HuH-7.5 (cell line): ENCODE results near the gene HECTD4.
"Not testable (repeated sequence)": the region's sequence is repeated elsewhere in the genome, so short reads cannot be mapped to it uniquely, and the experiment has no call there.

Experiments
- DNase-seq: peaks from one replicate; pipeline ENCODE4 v3.0.0; 2011; ENCODE audit warnings: low spot score

Gene HECTD4

DNA sequence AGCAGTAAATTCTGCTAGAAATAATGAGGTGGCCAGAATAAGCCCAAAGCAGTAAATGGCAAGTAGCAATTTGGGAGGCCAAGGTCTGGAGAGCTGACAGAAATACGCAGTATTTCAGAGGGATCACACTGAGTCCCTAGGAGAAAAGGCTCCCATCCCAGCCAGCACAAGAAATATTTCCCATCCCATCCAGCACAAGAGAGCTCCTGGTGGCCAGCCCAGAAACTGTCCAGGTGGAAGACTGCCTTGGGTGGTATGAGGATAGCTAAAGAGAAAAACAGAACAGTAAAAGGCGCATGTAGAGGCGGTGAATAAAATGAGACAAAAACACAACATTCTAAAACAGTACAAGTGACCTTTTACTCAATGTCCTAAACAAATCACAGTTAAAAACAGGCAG lies 120.7 kb downstream of the HECTD4 start:
- DNase-seq = peak; percentile 31

DNA sequence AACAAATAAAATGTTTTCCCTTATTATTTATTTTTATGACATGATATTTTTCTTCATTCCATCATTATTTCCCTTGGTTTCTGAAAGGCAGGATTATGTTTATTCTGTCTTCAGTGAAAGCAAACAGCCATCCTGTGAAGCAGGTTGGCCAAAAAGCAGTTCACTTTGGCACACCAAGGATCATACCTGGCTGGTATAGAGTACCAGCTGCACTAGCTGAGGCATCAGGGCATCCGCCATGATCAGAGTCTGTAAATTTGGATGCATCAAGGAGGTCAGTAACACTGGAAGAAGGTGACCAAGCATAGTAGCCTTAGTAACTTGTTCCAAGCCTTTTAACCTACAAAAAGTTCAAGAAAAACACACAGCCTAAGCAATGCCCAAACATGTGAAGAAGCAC lies 123.3 kb downstream of the HECTD4 start:
- no peak for DNase-seq

GRCh38 chr12:112256780-112257179 lies 125.5 kb downstream of the HECTD4 start:
- DNase-seq = no peak

DNA sequence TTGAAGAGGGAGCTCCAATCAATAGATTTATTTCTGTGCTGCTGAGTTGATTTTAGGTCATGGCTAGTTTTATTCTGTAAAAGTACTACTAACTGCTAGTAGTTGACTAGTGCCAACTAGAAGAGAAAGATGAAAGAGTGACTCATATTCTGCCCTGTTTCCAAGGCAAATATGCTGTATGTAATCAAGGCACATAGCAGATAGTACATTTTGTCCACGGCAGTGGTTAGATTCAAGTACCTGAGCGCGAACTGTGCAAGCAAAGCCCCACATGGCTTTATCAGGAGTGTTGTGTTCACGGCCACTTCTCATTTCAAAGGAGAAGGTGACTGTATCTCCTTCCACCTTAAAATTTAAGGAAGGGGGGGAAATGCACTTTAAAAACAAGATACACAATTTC lies 130.0 kb downstream of the HECTD4 start:
- no peak for DNase-seq

DNA sequence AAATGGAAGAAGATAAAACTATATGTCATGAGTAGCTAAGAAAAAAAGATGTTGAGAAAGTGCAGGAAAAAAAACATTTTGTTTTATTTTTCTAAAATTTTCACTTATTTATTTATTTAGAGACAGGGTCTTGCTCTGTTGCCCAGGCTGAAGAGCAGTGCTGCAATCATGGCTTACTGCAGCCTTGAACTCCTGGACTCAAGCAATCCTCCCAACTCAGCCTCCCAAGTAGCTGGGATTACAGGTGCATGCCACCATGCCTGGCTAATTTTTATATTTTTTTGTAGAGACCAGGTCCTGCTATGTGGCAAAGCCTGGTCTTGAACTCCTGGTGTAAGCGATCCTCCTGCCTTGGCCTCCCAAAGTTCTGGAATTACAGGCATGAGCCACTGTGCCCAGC lies 137.3 kb downstream of the HECTD4 start:
- not testable (repeated sequence) for DNase-seq

DNA sequence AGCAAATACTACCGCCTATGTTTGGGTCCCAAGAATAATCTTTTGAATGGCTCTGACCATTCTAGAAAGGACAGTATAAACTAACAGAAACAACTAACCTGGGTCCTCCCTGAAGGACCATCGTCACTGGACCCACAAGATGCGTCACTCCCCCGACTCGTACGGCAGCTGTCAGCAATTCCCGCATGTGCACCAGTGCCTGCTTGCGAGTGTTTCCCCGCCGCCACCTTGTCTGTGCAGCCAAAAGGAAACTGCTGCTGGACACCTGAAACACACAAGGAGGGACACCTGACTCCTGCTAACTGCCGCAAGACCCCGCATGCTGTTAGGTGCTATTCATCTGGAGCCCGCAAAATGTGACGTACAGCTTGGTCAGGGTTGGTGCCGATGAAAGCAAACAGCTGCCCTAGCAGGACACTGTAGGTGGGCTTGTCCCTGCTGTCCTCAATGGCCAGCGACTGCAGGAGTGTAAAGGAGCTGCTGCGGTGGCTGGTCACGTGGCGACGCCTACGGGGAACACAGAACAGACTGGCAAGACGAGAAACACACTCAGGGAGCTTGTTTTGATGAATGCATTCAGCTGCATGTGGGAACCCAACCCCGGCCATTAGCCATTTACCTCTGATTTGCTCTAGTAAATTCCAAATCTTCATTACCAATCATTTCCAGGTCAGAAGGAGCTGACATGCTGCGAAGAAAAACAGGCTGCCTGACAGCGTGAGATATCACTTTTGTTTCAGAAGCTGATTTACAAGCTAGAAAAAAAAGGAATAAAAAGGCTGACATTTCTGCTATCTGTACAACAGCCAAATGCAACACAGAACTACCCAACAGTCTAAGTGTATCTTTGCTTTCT lies 138.7 kb downstream of the HECTD4 start:
- no peak for DNase-seq

- DNase-seq = no peak
These were observed 141.1 kb downstream of the HECTD4 start for GRCh38 chr12:112241176-112241575.

DNA sequence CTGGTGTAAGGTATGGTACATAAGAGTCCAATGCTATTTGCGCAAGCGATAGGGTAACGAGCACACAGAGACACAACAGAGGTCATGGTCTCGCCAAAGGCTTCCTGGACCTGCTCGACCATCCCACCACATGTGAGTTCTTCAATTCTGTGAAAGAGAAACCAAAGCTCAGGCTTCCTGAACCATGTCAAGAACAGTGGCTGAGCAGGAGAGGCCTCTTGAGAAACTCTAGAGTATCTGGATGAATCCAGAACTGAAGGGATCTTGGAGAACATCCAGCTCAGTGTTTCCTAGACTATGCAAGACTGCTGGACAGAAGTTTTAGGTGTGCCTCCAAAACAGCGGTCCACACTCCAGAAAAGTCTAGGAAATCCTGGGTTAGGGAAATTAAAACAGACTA lies 142.3 kb downstream of the HECTD4 start:
- no peak for DNase-seq

GRCh38 chr12:112239020-112239419 lies 143.2 kb downstream of the HECTD4 start:
- DNase-seq = no peak

GRCh38 chr12:112238441-112238840 lies 143.8 kb downstream of the HECTD4 start:
- no peak for DNase-seq

- no peak for DNase-seq
These were observed 145.4 kb downstream of the HECTD4 start for GRCh38 chr12:112236786-112237185.

DNA sequence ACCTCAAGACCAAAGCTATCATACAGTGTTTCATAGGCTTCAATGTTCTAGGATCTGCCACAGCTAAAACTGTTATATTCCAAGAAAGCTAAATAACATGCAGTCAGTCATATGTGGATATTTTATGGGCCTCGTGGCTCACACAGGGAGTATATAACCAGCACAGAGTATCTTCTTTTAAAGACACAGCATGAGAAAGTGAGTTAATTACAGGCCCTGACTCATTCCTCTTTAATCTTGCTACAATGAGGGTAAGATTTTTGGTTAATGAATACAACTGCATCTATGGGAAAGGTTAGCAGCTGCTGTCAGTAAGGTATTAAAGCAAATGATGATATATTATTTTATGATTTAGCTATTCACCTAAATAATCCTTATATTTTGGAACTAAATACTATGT lies 145.8 kb downstream of the HECTD4 start:
- no peak for DNase-seq

DNA sequence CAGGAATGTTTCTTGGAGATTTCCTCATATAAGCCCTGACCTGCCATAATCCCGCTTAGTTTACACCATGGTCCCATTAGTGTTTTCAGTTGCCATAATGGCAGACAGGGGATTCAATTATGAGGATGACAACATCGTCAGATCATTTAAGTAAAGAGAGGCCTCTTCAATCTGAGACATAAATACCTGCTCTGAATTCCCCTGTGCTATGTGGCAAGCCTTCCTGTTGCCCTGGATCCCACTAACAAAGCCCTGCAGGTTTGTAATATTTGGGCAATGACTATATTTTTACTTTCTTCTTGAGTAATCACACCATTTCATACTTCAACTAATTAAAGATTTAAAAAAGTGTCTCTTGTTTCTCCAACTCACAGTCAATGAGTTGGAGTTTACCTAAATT lies 147.9 kb downstream of the HECTD4 start:
- DNase-seq = no peak

DNA sequence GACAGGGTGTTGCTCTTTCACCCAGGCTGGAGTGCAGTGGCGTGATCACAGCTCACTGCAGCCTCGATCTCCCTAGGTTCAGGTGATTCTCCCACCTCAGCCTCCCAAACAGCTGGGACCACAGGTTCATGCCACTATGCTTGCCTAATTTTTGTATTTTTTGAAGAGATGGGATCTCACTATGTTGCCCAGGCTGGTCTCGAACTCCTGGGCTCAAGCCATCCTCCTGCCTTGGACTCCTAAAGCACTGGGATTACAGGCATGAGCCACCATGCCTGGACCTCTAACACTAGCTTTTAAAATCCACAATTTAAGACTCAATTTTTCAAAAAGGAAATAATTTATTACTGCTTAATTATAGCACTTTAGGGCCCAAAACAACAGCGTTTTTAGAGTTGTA lies 149.0 kb downstream of the HECTD4 start:
- no peak for DNase-seq

DNA sequence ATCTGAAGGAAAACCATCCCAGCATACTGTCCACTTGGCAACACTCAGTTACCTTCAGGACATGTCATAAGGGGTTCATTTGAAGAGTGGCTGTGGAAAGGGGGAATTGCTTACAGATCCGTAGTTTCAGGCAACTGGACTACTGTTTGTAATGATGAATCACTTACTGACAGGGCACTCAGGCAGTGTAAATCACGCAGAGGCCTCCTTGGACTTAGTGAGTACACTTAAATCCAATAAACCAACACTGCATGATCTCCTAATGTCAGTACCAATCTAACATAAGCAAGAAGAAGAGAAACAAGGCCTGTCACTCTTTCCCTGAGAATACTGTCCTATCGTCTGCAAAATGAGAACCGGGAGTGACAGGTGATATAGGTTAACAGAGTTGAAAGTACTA lies 152.1 kb downstream of the HECTD4 start:
- DNase-seq = no peak

- no peak for DNase-seq
These were observed 155.5 kb downstream of the HECTD4 start for GRCh38 chr12:112226768-112227167.

DNA sequence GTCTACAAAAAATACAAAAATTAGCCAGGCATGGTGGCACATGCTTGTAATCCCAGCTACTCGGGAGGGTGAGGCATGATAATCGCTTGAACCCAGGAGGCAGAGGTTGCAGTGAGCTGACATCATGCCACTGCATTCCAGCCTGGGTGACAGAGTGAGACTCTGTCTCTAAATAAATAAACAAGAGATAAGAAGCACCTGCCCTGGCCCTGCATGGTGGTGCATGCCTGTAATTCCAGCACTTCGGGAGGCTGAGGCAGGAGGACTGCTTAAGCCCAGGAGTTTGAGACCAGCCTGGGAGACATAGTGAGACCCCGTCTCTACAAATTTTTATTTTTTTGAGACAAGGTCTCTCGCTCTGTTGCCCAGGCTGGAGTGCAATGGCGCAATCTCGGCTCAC lies 161.6 kb downstream of the HECTD4 start:
- DNase-seq = not testable (repeated sequence)

DNA sequence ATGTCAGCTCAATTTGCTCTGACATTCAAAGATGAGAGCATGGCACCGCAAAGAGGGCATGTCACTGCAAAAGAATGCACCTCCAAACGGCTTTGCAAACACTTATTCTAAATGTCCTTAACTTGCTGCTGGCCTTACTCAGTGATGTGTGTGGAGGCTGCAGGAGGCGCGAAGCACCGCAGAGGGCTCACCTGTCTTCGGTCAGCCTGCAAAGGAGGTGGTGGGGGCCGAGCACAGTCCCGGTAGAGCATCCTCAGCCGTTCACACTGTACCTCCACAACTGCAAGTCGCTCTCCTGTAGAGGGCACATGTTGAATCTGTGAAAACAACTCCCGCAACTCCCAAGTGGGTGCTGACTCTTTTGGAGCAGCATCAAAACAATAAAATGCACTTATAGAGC lies 163.0 kb downstream of the HECTD4 start:
- no peak for DNase-seq

- DNase-seq = no peak
These were observed 164.1 kb downstream of the HECTD4 start for GRCh38 chr12:112218150-112218549.

DNA sequence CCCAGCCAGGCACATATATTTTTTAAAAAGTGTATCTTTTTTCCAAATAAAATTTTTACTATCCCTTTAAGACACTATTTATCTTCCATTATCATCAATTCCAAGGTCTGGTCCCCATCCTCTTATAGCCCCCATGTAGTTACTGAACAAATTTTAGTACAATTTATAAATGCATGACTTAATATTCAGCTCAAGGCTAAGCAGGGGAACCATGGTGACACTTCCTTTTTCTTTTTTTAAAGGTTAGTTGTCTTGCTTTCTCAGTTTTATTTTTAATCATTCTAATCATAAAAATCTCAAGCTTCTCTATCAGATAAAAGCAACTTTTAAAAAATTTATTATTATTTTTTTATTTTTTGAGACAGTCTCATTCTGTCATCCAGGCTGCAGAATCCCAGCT lies 164.6 kb downstream of the HECTD4 start:
- DNase-seq = no peak

DNA sequence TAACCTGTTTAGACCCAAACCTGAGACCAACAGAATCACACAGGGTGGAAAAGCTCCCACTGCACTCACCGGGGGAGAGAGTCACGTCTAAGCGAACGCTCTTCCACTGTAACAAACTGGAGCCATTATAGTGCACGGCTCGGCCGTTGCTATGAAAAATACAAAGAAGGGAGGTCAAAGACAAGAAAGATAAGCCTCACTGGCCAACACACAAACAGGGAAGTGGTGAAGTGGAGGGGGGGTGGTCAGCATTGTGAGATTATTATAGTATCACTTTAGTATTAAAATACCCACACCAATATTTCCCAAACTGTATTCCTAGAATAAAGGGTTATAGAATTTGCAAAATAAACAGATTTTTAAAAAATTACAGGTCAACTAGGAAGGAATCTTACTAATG lies 166.0 kb downstream of the HECTD4 start:
- DNase-seq = no peak

DNA sequence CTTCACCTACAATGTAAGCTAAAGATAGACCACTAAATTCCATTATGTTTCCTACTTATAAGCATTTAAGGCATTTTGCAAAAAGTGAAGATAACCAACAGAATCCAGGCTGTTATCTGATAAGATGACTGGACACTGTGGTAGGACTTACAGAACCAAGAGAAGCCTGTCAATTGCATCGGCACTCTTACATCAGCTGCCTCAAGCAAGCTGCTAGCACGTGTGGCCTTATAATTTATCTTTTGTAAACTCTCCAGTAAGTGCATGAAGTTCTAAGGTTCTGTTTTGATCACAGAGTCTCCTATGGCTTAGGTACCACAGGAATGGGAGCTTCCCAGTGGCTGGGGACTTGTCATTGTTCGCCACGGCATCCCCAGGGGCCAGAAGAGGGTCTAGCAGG lies 168.2 kb downstream of the HECTD4 start:
- DNase-seq = no peak

GRCh38 chr12:112208301-112208910 lies 173.8 kb downstream of the HECTD4 start:
- no peak for DNase-seq

GRCh38 chr12:112207397-112207924 lies 174.8 kb downstream of the HECTD4 start:
- DNase-seq = no peak
